Hematopoietic multipotent progenitor cell treated with erythropoietin and hydrocortisone succinate and interleukin-3 and kit ligand, for 6 days (in vitro differentiated cells): ENCODE data around the gene STK32C.
A peak's percentile ranks its signal among the peaks of the same experiment; 100 is the strongest.

Experiments
- DNase-seq: peaks from one replicate; pipeline ENCODE4 v3.0.0-alpha.2; 2015

The STK32C gene

GRCh38 chr10:132264306-132264950 is 43.3 kb downstream of the STK32C start:
- DNase-seq, result no peak

- DNase-seq, result no peak
Observed at GRCh38 chr10:132263866-132264265, 43.9 kb downstream of the STK32C start.

GRCh38 chr10:132259702-132260482 is 47.9 kb downstream of the STK32C start:
- DNase-seq, result no peak

DNA sequence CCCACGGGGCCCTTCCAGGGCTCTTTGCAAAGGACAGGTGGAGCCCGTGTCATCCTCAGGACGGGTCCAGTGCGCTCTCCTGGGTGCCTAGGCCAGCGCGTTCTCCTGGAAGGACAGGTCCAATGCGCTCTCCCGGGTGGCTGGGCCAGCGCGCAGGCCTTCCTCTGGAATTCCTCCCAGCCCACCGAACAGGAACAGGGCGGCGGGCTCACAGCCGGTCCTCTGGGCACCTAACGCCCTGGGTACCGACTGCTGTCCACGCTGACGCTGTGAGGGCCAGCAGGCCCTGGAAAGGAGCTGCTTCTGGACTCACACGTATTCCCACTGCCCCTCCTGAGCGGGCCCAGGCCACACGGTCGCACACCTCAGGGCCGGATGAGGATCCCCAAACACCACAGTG is 49.3 kb downstream of the STK32C start:
- no peak for DNase-seq

DNA sequence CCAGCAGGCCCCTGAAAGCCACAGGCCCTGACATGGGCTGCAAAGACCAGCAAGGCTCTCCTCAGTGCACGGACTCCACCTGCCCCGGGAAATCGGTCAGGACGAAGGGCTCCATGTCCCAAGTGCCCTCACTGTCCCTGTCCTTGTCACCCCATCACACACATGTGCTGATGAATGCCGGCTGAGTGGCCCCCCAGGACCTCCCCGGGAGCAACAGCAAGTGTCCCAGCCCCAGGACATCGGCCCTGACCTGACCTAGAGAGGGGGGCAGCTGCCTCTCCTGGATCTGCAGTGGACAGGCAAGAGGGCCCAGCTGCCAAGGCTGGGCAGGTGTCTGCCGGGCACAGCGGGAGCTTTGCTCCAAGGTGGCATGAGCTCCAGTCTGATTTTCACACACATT is 49.8 kb downstream of the STK32C start:
- no peak for DNase-seq

- no peak for DNase-seq
Observed at GRCh38 chr10:132257271-132257670, 50.5 kb downstream of the STK32C start.

GRCh38 chr10:132256866-132257265 is 50.9 kb downstream of the STK32C start:
- no peak for DNase-seq

DNA sequence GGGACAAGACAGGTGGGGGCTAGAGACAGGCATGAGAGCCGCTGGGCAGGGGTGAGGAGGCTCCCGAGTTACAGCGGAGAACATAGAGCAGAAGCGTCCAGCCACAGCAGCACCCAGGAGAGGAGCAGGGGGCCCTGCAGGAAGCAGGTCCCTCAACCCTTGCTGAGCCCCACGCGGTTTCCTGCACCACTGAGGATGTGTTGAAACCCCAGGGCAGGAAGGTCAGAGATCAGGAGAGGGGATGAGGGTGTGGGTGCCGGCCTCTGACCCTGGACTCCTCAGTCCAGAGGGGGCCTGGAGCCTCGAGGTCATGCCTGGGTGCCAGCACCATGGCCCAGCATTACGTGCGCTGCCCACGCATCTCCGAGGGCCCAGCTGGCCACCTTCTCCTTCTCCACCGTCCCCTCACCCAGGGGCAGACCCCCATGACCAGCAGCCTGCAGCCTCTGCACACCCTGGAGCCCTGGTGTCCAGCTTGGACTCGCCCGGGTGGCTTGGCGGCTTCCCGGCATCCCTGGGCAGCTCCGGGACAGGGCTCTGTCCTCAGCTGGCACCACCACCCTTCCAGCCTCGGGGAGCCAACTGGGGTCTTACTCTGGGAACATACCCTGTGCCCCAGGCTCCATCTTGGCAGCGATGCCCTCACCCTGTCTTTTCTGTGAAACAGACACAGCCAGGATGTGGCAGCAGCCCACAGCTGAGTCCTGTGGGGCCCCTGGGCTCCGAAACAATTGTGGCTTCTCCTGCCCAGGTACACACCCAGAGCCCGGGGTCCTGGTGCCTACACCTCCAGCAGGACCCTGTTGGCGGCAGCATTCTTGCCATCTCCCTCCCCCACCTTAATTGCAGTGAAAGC is 52.0 kb downstream of the STK32C start:
- DNase-seq, result no peak

DNA sequence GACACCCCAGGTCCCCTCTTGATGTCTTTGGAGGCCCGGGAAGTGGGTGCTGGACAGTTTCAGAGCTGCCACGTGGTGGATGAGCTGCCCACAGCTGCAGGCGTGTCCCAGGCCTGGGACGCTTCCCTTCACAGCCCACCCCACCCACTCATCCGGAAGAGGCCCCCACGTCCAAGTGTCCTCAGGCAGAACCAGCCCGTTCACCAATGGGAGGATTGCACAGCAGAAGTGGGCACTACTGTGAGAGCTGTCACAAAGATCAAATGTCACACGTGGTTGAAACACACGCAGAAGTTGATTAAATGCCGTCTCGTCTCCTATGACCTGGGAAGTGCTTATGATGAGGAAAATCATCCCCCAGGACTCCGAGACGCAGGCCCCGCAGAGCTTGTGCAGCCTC is 52.9 kb downstream of the STK32C start:
- DNase-seq, result no peak

DNA sequence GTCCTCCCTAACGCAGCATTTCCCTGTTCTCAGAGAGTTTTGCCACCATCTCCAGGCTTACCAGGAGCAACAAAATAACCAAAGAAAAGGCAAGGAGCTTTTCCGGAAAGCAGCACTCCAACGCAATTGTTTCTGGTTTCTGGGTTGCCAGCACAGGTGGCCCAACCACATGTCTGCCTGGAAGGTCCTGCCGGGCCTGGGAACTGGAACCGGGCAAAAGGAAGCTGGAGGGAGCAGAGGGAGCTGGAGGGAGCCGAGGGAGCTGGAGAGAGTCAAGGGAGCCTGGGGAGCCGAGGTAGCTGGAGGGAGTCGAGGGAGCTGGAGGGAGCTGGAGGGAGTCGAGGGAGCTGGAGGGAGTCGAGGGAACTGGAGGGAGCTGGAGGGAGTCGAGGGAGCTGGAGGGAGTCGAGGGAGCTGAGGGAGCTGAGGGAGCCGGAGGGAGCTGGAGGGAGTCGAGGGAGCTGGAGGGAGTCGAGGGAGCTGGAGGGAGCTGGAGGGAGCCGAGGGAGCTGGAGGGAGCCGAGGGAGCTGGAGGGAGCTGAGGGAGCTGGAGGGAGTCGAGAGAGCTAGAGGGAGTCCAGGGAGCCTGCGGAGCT is 54.6 kb downstream of the STK32C start:
- no peak for DNase-seq

GRCh38 chr10:132252412-132252811 is 55.3 kb downstream of the STK32C start:
- DNase-seq, result no peak

DNA sequence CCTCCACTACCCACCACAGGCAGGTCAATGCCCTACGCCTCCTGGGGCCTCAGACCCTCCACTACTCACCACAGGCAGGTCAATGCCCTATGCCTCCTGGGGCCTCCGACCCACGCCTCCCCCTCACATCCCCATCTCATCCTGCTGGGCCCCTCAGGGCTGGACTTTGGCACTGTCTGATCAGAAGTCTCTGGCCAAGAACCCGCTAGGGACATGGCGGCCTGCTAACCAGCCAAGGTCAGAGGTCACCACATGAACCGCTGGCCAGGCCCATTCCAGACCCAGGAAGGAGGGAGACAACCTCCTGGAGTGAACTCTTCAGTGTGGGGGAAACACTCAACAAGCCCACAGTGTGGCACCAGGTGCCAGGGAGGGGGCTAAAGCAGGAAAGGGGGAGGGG is 55.8 kb downstream of the STK32C start:
- no peak for DNase-seq

DNA sequence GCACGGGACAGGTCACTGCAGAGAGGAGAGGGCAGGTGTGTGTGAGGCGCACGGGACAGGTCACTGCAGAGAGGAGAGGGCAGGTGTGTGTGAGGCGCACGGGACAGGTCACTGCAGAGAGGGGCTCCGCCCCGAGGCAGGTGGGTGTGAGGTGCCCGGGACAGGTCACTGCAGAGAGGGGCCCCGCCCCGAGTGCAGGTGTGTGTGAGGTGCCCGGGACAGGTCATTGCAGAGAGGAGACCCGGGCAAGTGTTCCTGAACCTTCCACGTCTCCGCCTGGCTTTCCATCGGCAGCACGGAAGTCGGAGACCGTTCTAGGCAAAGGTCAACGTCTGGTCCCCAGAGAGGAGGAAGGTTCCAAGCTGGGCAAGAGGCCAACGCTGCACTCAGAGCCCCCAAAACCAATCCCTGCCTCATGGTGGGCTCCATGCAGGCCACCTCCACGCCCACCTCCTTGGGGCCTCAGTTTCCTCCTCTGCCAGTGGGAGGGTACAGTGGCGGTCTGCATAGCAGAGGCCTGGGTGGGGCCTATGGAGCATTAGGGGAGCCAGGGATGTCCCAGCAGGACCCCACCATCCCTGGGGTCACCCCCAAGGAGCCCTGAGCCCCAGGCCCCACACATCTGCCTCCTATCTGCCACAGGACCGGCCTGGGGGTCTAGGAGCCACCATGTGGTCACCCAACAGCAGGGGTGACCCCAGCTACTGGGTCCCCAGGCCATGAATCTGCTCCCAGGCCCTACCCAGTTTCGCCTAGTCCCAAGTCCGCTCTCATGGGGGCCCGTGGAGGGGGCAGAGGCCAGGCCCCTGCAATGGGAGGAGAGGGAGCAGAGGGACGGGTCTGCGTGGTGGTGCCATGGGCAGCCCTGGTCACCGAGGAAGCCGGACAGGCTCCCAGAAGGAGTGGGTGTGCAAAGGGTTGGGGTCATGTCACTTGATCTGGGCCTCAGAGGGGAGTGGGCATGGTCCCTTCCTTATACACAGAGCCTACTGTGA is 57.0 kb downstream of the STK32C start:
- DNase-seq, result no peak

DNA sequence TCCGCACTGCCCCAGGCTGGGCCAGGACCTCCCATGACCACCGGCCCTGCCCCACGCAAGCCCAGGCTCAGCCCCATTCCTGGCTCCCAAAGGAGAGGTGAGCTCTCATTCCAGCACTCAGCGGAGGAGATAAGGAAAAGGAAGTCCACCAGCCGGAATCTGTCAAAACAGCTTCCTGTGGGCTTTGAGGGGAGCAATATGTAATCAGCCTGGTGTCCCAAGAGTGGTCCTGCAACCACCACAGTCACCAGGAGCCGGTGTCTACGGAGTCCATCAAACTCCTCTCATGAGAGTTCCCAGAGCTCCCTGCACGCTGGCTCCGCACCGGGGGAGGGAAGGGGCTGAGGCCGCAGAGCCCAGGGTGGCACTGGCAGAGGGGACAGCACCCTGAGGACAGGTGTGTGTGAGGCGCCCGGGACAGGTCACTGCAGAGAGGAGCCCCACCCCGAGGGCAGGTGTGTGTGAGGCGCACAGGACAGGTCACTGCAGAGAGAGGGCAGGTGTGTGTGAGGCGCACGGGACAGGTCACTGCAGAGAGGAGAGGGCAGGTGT is 57.9 kb downstream of the STK32C start:
- DNase-seq, result no peak

DNA sequence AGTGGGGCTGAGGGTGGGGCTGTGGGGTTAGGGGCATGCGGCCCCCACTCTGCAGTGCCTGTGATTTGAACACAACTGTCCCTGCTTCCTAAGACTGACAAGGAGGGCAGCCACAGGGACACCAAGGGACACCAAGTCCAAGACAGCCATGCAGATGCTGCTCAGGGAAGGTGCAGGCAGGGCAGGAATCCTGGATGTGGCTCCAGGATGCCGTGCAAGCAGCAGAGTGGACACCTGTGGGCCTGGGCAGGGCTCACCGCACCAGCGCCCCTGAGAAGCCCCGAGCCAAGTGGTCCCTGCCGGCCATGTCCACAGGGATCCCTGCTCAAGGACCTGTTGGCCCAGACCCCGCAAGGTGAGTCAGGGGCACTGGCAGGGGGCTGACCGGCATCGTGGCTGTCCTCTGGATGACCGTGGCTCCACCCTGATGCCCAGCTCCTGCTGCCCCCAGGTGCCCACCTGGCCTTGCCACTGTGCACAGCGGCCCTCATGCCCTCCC is 58.5 kb downstream of the STK32C start:
- DNase-seq, result no peak

DNA sequence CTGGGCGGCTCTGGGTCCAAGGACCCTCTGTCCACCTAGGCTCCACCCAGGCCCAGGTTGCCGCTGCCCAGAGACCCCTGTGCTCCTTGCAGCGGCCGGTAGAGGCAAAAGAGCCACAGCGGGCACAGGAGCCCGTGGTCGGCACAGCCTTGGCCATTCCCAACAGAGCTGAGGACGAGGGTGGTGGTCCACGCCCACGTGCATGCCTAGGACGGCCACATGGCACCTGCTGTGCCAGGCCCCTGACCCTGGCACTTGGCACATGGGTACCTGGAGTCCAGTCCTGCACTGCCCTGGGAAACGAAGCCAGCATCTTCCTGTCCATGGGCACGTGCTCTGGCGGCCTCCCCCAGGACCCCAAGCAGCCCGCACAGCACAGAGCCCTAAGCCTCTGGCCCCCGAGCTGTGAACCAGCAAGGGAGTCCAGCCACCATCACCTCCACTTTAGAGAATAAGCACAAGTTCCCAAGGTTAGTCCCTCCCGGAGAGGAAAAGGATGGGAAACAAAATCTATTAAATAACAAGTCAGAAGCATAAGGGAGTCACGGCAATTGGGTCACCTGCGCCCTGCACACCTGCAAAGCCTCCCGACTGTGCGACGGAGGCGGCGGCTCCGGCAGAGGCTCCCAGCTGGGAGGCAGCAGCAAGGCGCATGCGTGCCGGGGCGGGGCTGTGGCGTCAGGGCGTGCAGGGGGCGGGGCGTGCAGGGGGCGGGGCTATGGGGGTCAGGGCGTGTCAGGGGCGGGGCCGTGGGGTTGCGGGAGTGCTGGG is 59.1 kb downstream of the STK32C start:
- peak; percentile 71 for DNase-seq

- DNase-seq, result no peak
Observed at GRCh38 chr10:132247943-132248342, 59.8 kb downstream of the STK32C start.

DNA sequence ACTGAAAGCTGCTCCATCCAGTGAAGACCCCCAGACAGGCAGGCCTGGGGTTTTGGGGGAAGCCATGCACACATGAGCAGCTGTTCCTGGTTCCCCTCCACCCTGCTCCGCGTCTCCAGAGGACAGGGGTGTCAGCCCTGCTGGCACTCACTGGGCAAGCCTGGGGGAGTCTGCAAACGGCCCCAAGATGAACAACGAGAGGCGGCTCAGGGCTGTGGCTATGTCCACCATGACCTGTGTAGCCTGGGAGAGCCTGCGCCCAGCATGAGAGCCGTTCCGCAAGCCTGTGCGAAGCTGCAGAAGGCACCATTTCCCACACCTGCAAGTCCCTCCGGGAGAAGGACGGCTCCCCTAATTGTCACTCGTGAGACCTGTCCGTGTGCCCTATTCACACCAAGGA is 61.5 kb downstream of the STK32C start:
- DNase-seq, result no peak

DNA sequence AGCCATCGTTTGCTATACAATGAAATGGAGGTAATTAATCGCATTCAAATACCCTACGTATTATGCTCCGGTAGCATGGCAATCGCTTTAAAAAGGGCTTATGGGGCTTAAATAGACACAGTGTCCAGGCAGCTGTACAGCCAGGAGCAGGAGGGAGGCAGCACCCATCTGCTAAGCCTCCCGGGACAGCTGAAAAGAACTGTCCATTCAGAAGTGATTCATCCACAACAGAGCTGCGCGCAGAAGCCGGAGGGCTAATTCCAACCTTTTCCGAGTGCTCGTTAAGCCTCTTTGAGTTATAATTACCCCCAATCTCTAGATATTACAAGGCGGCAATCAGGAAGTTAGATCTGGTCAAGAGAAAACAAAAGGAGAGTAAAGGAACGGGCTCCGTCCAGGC is 62.7 kb downstream of the STK32C start:
- DNase-seq, result no peak

- DNase-seq, result no peak
Observed at GRCh38 chr10:132243626-132244025, 64.1 kb downstream of the STK32C start.

- DNase-seq, result no peak
Observed at GRCh38 chr10:132243141-132243540, 64.6 kb downstream of the STK32C start.
